Astrocyte (in vitro differentiated cells and primary cell): Measurements from ENCODE around the gene SLC9A7. TPM values are rescaled to one million over a fixed set of nuclear protein-coding genes. Genes with fewer than 3 reads are reported as not detected.
A peak's percentile ranks its signal among the peaks of the same experiment; 100 is the strongest.

Experiments used
- DNase-seq: peaks from one replicate; pipeline ENCODE4 v3.0.0-alpha.2; 2010; ENCODE audit warnings: low read depth
- FAIRE-seq: peaks from 2 replicates; lab custom pipeline; 2011; peaks lifted over from hg19 to GRCh38; lab: Jason Lieb, UNC
- H2AFZ ChIP-seq: 2 replicates; pipeline ENCODE4 v1.6.0; 2012; ENCODE audit warnings: low read depth, low read length, inconsistent platforms
- H3K27ac ChIP-seq: 2 replicates; pipeline ENCODE4 v1.5.1; 2011; ENCODE audit warnings: low read depth, low read length, inconsistent platforms
- H3K27me3 ChIP-seq: 2 replicates; pipeline ENCODE4 v1.6.0; 2011; ENCODE audit warnings: low read length, inconsistent platforms; ENCODE audit not compliant: insufficient read depth
- H3K36me3 ChIP-seq: 2 replicates; pipeline ENCODE4 v1.5.1; 2011; ENCODE audit warnings: low read length, inconsistent platforms; ENCODE audit not compliant: insufficient read depth
- H3K4me1 ChIP-seq: 2 replicates; pipeline ENCODE4 v1.5.1; 2011; ENCODE audit warnings: low read length, inconsistent platforms; ENCODE audit not compliant: insufficient read depth
- H3K4me2 ChIP-seq: 2 replicates; pipeline ENCODE4 v1.6.0; 2012; ENCODE audit warnings: low read length, inconsistent platforms
- H3K4me3 ChIP-seq: 2 replicates; pipeline ENCODE4 v1.5.1; 2011; ENCODE audit warnings: low read depth, mild to moderate bottlenecking, low read length, inconsistent platforms; ENCODE audit not compliant: insufficient read depth
- H3K79me2 ChIP-seq: 2 replicates; pipeline ENCODE4 v1.6.0; 2012; ENCODE audit warnings: mild to moderate bottlenecking, low read length, inconsistent platforms; ENCODE audit not compliant: insufficient read depth
- H3K9ac ChIP-seq: 2 replicates; pipeline ENCODE4 v1.6.0; 2012; ENCODE audit warnings: mild to moderate bottlenecking, low read length, inconsistent platforms
- H3K9me3 ChIP-seq: 2 replicates; pipeline ENCODE4 v1.5.1; 2012; ENCODE audit warnings: low read depth, mild to moderate bottlenecking, low read length, inconsistent platforms; ENCODE audit not compliant: insufficient read depth
- H4K20me1 ChIP-seq: 2 replicates; pipeline ENCODE4 v1.6.0; 2012; ENCODE audit warnings: low read length, inconsistent platforms; ENCODE audit not compliant: insufficient read depth
- H3K27ac Mint-ChIP-seq: one replicate; pipeline ENCODE4 v1.8.0; 2021; ENCODE audit warnings: mild to moderate bottlenecking, mixed read lengths; ENCODE audit not compliant: unreplicated experiment
- H3K27me3 Mint-ChIP-seq: one replicate; pipeline ENCODE4 v1.8.0; 2021; ENCODE audit warnings: low read depth, mixed read lengths; ENCODE audit not compliant: unreplicated experiment
- H3K36me3 Mint-ChIP-seq: one replicate; pipeline ENCODE4 v1.8.0; 2021; ENCODE audit warnings: low read depth, mixed read lengths; ENCODE audit not compliant: unreplicated experiment
- H3K4me1 Mint-ChIP-seq: one replicate; pipeline ENCODE4 v1.8.0; 2021; ENCODE audit warnings: low read depth, mixed read lengths; ENCODE audit not compliant: unreplicated experiment
- H3K4me3 Mint-ChIP-seq: one replicate; pipeline ENCODE4 v1.8.0; 2021; ENCODE audit warnings: mild to moderate bottlenecking, moderate library complexity, mixed read lengths; ENCODE audit not compliant: unreplicated experiment
- H3K9me3 Mint-ChIP-seq: one replicate; pipeline ENCODE4 v1.8.0; 2021; ENCODE audit warnings: mild to moderate bottlenecking, mixed read lengths; ENCODE audit not compliant: unreplicated experiment
- EZH2 ChIP-seq: IDR thresholded peaks from 2 replicates; pipeline ENCODE4 v1.6.1; 2012; ENCODE audit warnings: mild to moderate bottlenecking, low read length, inconsistent platforms; ENCODE audit not compliant: insufficient read depth
- total RNA-seq: library from RNA; stranded (reverse); gene quantifications from 2 replicates; pipeline ENCODE4 v1.2.1, GENCODE V29; 2021
- TF ChIP-seq, protein P1 (sequence below): IDR thresholded peaks from 2 replicates; pipeline ENCODE4 v1.5.1; 2011; ENCODE audit warnings: low read depth, mild to moderate bottlenecking, inconsistent platforms, low read length, moderate library complexity; ENCODE audit not compliant: insufficient read depth

The SLC9A7 gene
- total RNA-seq, 1 donor from 2014 or later, result 21.0 TPM

DNA sequence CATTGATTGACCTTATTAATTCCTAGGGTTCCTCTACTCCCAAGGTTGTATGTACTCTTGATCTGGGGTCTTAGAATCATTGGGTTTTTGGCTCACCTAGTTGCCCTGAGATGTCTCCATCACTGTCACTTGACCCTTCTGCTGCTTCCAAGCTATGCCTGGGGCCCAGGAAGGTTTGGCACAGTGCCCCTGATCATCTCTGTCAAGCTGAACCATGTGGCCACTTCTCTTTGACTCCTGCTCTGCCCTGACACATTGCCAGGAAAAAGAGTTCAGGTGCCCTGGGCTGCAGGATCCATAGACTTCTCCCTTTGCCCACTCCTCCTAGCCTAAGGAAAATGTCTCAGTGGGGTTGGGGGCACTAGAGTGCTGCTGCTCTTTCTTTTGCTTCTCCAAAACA lies 189.3 kb downstream of the SLC9A7 start:
- Histone ChIP-seq H3K79me2 (no peaks in the 10 kb centered on the region), H3K4me1 (peaks cover 3% of the 10 kb centered on the region), H4K20me1 (no peaks in the 10 kb centered on the region), H3K36me3 (no peaks in the 10 kb centered on the region), H3K4me3 (no peak overlapping the region), H2AFZ (no peak overlapping the region), H3K9me3 (no peaks in the 10 kb centered on the region), H3K27me3 (no peaks in the 10 kb centered on the region), H3K4me2 (no peak overlapping the region), H3K27ac (no peak overlapping the region), H3K9ac (no peak overlapping the region)
- TF ChIP-seq EZH2, result no peak
- TF ChIP-seq, protein P1, sequence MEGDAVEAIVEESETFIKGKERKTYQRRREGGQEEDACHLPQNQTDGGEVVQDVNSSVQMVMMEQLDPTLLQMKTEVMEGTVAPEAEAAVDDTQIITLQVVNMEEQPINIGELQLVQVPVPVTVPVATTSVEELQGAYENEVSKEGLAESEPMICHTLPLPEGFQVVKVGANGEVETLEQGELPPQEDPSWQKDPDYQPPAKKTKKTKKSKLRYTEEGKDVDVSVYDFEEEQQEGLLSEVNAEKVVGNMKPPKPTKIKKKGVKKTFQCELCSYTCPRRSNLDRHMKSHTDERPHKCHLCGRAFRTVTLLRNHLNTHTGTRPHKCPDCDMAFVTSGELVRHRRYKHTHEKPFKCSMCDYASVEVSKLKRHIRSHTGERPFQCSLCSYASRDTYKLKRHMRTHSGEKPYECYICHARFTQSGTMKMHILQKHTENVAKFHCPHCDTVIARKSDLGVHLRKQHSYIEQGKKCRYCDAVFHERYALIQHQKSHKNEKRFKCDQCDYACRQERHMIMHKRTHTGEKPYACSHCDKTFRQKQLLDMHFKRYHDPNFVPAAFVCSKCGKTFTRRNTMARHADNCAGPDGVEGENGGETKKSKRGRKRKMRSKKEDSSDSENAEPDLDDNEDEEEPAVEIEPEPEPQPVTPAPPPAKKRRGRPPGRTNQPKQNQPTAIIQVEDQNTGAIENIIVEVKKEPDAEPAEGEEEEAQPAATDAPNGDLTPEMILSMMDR, result no peak
- no peak overlapping the region for H3K27ac Mint-ChIP-seq
- H3K4me1 Mint-ChIP-seq, result no peaks in the 10 kb centered on the region
- H3K9me3 Mint-ChIP-seq, result no peaks in the 10 kb centered on the region
- FAIRE-seq (no peak), DNase-seq (no peak)
- H3K4me3 Mint-ChIP-seq, result no peak overlapping the region
- peaks cover 2% of the 10 kb centered on the region for H3K27me3 Mint-ChIP-seq
- no peaks in the 10 kb centered on the region for H3K36me3 Mint-ChIP-seq

DNA sequence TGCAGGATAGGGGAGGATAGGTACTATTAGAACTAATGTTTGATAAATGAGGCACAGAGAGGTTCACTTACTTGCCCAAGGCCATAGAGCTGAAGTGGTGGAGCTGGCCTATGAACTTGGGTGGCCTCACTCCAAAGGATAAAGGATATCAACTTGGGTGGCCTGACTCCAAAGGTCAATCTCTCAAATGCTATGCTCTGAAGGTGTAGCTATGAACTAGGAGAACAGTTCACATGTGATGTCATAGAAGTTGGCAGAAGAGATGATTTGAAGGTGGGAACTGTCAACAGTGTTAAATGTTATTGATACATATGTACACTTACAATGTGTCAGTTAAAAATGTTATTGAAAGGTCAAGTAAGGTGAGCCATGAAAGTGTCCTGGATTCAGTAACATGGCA lies 191.5 kb downstream of the SLC9A7 start:
- Histone ChIP-seq H3K27ac (no peak overlapping the region), H3K9me3 (no peaks in the 10 kb centered on the region), H4K20me1 (no peaks in the 10 kb centered on the region), H3K4me2 (no peak overlapping the region), H3K79me2 (no peaks in the 10 kb centered on the region), H2AFZ (no peak overlapping the region), H3K27me3 (no peaks in the 10 kb centered on the region), H3K4me3 (no peak overlapping the region), H3K9ac (no peak overlapping the region), H3K4me1 (no peaks in the 10 kb centered on the region), H3K36me3 (no peaks in the 10 kb centered on the region)
- FAIRE-seq (no peak), DNase-seq (no peak)
- Mint-ChIP-seq H3K36me3 (no peaks in the 10 kb centered on the region), H3K27me3 (peaks cover 2% of the 10 kb centered on the region), H3K9me3 (no peaks in the 10 kb centered on the region), H3K4me3 (no peak overlapping the region), H3K27ac (no peak overlapping the region), H3K4me1 (peaks cover 2% of the 10 kb centered on the region)
- TF ChIP-seq EZH2, result no peak
- TF ChIP-seq, protein P1, result no peak

DNA sequence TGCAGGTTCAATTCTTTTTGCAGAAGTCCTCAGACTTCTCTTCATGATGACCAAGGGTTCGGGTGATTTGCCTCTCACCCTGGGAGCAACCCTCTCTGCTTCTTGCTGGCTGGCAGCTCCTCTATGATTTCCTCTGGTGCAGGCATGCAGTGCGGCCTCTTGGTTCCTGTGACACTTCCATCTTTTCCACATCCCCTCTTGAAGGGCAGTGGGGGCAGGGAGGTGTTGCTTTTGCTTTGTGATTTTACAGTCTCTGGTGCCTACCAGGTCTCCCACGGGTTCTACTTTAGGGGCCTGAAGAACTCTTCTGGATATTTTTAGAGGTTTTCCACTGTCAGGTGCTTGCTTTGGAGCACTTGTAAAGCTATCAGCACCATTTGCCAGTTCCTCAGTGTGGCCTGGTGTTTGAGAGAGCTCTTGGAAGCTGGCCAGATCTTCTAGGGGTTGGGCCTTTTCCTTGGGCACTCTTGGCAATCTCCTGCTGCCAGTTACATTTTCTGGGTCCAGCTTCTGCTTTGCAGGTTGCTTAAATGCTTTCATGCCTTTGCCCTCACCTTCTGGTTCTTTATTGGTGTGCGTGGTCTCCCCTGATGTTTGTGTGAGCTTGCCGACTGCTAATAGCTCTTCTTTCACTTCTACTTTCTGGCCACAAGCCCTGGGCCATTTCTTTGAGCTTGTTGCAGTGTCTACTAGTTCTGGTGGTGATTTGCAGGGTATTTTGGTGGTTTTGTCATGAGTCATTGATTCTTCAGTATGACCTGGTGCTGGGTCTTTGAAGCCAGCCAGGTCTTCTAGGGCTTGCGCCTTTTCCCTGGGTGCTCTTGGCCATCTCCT lies 196.9 kb downstream of the SLC9A7 start:
- H3K27ac ChIP-seq, result no peak overlapping the region

More for the DNA sequence above, 196.9 kb downstream of the SLC9A7 start:
- Mint-ChIP-seq H3K36me3 (no peaks in the 10 kb centered on the region), H3K4me1 (peaks cover 6% of the 10 kb centered on the region), H3K27ac (no peak overlapping the region), H3K27me3 (no peaks in the 10 kb centered on the region), H3K9me3 (no peaks in the 10 kb centered on the region), H3K4me3 (no peak overlapping the region)
- Histone ChIP-seq H3K4me3 (no peak overlapping the region), H3K4me1 (peaks cover 5% of the 10 kb centered on the region), H4K20me1 (no peaks in the 10 kb centered on the region), H3K9me3 (no peaks in the 10 kb centered on the region), H3K27me3 (no peaks in the 10 kb centered on the region), H2AFZ (no peak overlapping the region), H3K9ac (no peak overlapping the region), H3K79me2 (no peaks in the 10 kb centered on the region), H3K4me2 (peak overlapping the region; percentile 5), H3K36me3 (no peaks in the 10 kb centered on the region)
- TF ChIP-seq EZH2, result no peak
- TF ChIP-seq, protein P1, result no peak
- DNase-seq, result no peak
- FAIRE-seq, result peak; percentile 85
